ENCODE data around the gene CAP1. TPM values are rescaled to one million over a fixed set of nuclear protein-coding genes. Genes with fewer than 3 reads are reported as not detected.

CAP1 gene
- total RNA-seq, 4 donors from 2014 or later = 102 to 154 (median 123) TPM

DNA sequence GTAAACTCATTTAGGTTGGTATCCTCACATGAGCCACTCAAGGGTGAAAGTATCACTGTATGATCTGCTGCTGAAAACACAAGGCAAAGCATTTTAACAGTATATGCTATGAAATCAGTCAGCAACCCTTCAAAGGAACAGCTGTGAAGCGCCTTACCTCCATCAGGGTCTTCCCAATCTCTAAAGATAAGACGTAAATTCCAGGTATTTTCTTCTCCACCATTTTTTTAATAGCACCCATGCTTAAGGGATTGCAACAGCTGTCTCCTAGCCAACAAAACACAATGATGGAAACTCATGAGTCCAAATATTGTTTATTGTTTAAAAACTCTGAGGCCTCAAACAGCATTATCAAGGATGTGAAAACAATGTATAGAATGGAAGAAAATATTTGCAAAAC lies 51.7 kb downstream of the CAP1 start:
- WGBS = 98% methylated on average over 2 of the region's 2 CpGs
- Histone ChIP-seq H3K27me3 (no peaks in the 10 kb centered on the region), H3K4me3 (no peak overlapping the region), H3K4me1 (peaks cover 15% of the 10 kb centered on the region), H3K36me3 (peaks cover 45% of the 10 kb centered on the region), H3K27ac (no peak overlapping the region), H3K9me3 (no peaks in the 10 kb centered on the region)
- DNase-seq (ENCODE audit: low spot score in 2 of 2) = no peak
- TF ChIP-seq, protein P1, sequence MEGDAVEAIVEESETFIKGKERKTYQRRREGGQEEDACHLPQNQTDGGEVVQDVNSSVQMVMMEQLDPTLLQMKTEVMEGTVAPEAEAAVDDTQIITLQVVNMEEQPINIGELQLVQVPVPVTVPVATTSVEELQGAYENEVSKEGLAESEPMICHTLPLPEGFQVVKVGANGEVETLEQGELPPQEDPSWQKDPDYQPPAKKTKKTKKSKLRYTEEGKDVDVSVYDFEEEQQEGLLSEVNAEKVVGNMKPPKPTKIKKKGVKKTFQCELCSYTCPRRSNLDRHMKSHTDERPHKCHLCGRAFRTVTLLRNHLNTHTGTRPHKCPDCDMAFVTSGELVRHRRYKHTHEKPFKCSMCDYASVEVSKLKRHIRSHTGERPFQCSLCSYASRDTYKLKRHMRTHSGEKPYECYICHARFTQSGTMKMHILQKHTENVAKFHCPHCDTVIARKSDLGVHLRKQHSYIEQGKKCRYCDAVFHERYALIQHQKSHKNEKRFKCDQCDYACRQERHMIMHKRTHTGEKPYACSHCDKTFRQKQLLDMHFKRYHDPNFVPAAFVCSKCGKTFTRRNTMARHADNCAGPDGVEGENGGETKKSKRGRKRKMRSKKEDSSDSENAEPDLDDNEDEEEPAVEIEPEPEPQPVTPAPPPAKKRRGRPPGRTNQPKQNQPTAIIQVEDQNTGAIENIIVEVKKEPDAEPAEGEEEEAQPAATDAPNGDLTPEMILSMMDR (IDR thresholded peaks at IDR 0.05) = no peak
- TF ChIP-seq POLR2AphosphoS5 (IDR thresholded peaks at IDR 0.05) = no peak
- TF ChIP-seq EP300 (IDR thresholded peaks at IDR 0.05) = no peak
- no peak for TF ChIP-seq POLR2A (IDR thresholded peaks at IDR 0.05)

DNA sequence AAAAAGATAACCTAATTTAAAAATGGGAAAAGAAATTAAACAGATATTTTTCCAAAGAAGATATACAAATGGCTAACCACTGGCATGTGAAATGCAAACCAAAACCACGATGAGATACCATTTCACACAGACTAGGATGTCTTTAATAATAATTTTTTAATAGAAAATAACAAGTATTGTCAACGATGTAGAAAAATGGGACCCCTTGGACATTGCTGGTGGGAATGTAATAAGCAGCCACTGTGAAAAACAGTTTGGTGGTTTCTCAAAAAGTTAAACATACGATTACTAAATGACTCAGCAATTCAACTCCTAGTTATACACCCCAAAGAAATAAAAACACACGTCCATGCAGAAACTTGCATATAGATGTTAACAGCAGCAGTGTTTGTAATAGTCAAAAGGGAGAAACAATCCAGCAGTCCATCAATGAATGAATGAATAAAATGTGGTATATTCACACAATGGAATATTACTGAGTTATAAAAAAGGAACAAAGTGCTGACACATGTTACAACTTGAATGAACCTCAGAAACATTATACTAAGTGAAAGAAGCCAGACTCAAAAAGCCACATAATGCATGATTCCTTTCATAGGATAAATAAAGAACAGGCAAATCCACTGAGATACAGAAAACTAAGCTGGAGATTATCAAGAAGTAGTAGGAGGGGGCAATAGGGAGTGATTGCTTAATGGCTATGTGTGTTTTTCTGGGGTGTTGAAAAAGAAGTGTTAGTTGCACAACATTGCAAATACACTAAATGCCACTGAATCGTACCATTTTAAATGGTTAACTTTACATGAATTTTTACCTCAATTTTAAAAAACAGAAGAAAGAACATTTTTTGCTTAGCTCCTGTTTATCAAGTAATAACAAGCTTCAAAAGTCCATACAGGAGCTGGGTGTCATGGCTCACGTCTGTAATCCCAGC lies 52.4 kb downstream of the CAP1 start:
- TF ChIP-seq EP300 (IDR thresholded peaks at IDR 0.05) (no peak), POLR2A (IDR thresholded peaks at IDR 0.05) (no peak), POLR2AphosphoS5 (IDR thresholded peaks at IDR 0.05) (no peak)
- TF ChIP-seq, protein P1 (IDR thresholded peaks at IDR 0.05) = no peak
- Histone ChIP-seq H3K9me3 (no peaks in the 10 kb centered on the region), H3K27ac (no peak overlapping the region), H3K4me3 (no peak overlapping the region), H3K4me1 (peaks cover 19% of the 10 kb centered on the region), H3K36me3 (peaks cover 37% of the 10 kb centered on the region), H3K27me3 (no peaks in the 10 kb centered on the region)
- DNase-seq (ENCODE audit: low spot score in 2 of 2) = no peak
- 68% methylated on average over 6 of the region's 6 CpGs for WGBS

DNA sequence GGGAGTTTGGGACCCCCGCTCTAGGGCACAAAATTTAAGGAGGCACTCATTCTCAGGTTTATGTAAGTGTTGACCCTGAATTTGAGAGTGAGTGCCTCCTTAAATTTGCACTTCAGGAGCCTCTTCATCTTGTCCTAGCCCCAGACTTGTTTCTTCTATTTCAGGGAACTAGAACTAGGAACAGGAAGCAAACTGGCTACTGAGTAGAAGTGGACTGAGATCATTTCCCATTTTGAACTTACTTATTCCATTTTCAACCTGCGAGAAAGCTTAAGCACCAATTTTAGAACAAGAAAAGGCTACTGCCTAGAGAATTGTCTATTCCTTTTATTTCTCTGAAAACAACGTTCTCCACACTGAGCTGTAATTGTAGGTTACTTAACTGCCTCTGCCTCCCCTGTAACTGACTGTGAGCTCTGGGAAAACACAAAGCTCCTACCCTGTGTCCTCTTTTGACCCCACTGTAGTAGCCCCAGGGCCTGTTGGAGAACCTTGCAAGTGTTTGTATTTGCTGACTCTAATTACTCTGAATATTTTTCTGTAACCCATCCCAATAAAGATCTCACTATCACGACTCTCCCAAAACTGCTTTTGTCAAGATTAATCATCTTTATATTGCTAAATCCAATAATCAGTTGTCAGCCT lies 54.1 kb downstream of the CAP1 start:
- Histone ChIP-seq H3K27ac (no peak overlapping the region), H3K36me3 (peaks cover 21% of the 10 kb centered on the region), H3K4me1 (peaks cover 19% of the 10 kb centered on the region), H3K4me3 (no peak overlapping the region), H3K9me3 (no peaks in the 10 kb centered on the region), H3K27me3 (no peaks in the 10 kb centered on the region)
- DNase-seq (ENCODE audit: low spot score in 2 of 2) = no peak
- TF ChIP-seq POLR2A (IDR thresholded peaks at IDR 0.05) (no peak), POLR2AphosphoS5 (IDR thresholded peaks at IDR 0.05) (no peak), EP300 (IDR thresholded peaks at IDR 0.05) (no peak)
- TF ChIP-seq, protein P1 (IDR thresholded peaks at IDR 0.05) = no peak
- 60% methylated on average over 4 of the region's 4 CpGs for WGBS

DNA sequence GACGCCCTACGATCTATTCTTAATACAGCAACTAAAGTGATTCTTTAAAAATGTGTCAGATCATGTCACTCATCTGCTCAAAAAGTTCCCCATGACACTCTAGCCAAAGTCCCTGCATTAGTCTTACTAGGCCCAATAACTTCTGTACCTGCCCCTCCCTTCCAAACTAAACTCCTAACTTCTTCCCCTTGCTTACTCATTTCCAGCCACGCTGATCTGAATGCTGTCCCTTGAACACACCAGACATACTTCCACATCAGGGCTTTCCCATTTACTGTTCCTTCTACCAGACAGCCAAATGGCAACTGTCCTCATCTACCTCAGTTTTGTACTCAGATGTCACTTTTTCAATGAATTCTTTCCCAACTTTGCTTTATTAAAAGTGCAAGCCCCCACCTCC lies 55.3 kb downstream of the CAP1 start:
- DNase-seq (ENCODE audit: low spot score in 2 of 2) = no peak

More for the DNA sequence above, 55.3 kb downstream of the CAP1 start:
- 89% methylated on average over 3 of the region's 3 CpGs for WGBS
- Histone ChIP-seq H3K27me3 (no peaks in the 10 kb centered on the region), H3K4me1 (peaks cover 19% of the 10 kb centered on the region), H3K4me3 (no peak overlapping the region), H3K36me3 (peaks cover 9% of the 10 kb centered on the region), H3K9me3 (no peaks in the 10 kb centered on the region), H3K27ac (no peak overlapping the region)
- TF ChIP-seq, protein P1 (IDR thresholded peaks at IDR 0.05) = no peak
- TF ChIP-seq POLR2A (IDR thresholded peaks at IDR 0.05) (no peak), POLR2AphosphoS5 (IDR thresholded peaks at IDR 0.05) (no peak), EP300 (IDR thresholded peaks at IDR 0.05) (no peak)
